ENCODE measurements around the gene RNFT1. TPM values are rescaled to one million over a fixed set of nuclear protein-coding genes. Genes with fewer than 3 reads are reported as not detected.
"Not testable (repeated sequence)": the region's sequence is repeated elsewhere in the genome, so short reads cannot be mapped to it uniquely, and the experiment has no call there.

Gene RNFT1, protein sequence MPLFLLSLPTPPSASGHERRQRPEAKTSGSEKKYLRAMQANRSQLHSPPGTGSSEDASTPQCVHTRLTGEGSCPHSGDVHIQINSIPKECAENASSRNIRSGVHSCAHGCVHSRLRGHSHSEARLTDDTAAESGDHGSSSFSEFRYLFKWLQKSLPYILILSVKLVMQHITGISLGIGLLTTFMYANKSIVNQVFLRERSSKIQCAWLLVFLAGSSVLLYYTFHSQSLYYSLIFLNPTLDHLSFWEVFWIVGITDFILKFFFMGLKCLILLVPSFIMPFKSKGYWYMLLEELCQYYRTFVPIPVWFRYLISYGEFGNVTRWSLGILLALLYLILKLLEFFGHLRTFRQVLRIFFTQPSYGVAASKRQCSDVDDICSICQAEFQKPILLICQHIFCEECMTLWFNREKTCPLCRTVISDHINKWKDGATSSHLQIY
- 11.8 and 15.5 TPM in 2 replicates for total RNA-seq (2014; rRNA removed; shearing (Covaris generic))

DNA sequence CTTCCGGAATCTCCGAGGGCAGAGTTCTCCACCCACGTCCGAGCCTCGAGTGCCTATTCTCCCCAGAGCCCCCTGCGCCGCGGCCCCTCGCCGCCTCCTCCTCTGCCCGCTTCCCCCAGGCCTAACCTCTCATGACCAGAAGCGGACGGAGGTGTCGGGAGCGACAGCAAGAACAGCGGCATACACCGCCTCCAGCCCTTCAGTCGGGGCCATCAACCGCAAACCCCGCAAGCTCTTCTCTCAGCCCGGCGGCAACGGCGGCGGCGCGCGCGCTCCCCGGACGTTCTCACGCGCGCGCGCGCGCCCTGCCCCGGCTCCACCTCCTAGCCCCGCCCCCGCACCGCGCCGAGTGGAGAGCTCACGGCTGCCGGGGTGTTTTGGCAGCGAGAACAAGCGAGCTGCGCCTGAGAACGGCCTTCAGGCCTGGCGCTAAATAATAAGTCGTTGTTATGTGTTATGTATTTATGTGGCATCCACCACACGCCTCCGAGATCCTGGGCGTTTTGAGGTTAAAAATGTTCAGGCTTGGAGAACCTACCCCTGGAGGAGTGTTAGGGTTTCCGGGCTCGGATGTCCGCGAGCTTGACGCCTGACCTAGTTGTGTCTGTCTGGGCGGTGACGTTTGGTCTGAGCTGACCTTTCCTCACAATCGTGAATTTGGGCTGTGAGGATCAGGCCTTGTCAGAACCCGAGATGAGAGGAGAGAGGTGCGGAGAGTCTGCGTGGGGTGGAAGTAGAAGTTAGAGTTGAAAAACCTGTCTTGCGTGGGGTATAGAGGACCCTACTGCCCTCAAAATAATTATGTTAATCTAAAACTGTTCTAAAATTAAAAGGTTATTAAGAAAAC is at the start of gene RNFT1:
Gene RNFT1, minus strand, starts transcription at position 259 of the 847 bp plus-strand sequence. Its CDS starts 77 bp downstream, at position 182.
- peak; percentile 86 for DNase-seq (ENCODE audit: low read depth)

DNA sequence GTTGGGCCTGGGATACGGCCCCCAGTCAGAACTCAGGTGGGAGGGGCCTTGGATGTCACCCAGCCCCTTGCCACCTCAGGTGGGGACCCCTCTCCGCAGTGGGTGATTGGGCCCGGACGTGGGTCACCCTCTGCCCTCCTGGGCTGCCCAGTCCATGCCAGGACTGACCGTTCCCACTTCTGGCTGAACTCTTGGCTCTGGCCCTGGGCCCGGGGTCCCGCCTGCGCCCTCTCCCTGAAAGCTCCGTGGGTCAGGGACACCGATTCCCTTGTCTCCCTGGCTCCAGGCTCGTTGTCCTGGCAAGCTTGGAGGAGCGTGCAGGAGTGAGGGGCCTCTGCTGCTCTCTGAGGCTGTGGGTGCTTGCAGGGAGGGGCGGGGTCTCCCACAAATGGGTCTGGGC is 44.8 kb upstream of the RNFT1 start:
- DNase-seq (ENCODE audit: low read depth) = not testable (repeated sequence)

DNA sequence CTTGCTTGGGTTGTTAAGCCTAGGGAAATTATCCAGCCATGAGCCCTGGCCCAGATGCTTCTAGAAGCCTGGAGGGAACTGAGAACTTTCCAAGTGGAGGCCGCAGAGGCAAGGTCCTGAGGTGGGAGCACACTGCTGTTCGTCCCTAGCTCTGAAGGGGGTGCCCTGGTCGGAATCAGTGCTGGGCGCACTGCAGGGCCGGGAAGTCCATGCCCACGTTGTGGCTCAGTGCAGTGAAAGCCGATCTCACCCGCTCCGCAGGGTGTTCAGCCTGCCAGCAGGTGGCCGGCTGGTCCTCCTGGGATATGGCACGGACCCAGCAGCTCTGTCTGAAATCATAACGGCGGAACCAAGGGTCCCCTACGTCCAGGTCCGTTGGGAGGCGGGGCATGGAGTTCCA is 43.8 kb upstream of the RNFT1 start:
- DNase-seq (ENCODE audit: low read depth) = not testable (repeated sequence)

DNA sequence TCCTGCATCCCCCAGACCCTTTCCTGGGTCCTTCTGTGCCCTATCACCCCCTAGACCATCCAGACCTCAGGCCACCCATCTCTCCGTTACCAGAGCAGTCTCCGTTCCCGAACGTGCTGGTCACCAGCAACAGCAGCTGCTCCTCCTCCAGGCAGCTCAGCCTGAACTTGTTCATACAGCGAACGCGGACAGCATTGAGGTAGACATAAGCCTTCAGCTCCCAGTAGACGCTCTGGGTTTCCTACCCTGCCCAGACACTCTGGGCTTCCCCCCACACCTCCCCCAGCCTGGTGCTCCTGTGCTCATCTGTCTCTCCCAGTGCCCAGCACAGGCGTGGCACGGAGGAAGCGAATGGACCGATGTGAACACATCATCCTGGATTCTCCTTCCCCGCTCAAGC is 41.6 kb upstream of the RNFT1 start:
- no peak for DNase-seq (ENCODE audit: low read depth)

DNA sequence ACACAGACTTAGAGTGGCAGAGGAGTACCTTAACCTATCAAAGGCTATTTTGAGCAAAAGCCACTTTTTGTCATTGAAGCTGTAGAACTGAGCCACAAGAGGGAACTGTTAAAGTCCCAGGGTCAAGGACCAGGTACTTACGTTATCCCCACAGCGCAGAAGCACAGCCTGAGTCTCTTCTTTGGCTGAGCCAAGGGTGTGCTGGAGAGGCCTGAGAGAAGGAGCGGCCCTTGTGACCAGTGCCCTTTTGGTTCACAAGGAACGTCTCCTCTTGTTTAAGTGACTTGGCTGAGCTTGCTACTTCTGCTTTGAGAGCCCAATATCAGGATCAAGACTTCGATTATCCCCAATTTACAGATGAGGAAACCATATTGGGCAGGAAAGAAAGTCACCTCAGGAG is 40.0 kb upstream of the RNFT1 start:
- DNase-seq (ENCODE audit: low read depth) = not testable (repeated sequence)

DNA sequence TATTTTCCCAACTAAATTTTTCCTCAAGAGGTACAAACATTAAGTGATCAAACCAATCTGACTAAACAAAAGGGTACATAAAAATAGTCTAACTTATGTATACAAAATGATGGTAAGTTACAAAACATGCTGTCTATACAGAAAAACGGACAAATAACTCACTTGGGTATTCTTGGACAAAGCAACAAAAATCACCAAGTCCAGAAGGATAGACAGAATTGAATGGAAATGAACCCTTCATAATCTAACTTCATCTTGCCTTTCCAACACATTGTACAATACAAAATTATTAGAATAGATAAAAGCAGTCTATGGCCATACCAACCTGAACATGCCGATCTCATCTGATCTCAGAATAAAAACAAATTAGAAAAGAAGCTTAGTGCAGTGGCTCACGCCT is 37.9 kb upstream of the RNFT1 start:
- DNase-seq (ENCODE audit: low read depth) = not testable (repeated sequence)

DNA sequence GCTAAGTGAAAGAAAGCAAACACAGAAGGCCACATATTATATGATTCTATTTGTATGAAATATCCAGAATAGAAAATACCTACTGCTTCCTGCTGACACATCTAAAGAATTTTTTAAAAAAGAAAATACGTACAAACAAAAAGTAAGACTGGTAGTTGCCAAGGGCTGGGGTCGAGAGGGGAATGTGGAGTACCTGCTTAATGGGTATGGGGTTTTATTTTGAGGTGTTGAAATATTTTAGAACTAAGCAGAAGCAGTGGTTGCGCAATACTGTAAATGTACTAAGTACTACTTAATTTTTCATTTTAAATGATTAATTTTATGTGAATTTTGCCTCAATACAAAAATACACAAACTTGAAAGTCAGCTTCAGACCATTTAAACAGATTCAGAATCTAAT is 32.1 kb upstream of the RNFT1 start:
- not testable (repeated sequence) for DNase-seq (ENCODE audit: low read depth)

DNA sequence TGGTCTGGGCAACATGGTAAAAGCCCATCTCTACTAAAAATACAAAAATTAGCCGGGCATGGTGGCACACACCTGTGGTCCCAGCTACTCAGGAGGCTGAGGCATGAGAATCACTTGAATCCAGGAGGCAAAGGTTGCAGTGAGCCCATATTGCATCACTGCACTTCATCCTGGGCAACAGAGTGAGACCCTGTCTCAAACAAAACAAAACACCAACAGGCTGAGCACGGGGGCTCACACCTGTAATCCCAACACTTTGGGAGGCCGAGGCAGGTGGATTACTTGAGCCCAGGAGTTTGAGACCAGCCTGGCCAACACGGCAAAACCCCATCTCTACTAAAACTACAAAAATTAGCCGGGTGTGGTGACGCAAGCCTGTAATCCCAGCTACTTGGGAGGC is 10.6 kb upstream of the RNFT1 start:
- DNase-seq (ENCODE audit: low read depth) = not testable (repeated sequence)

DNA sequence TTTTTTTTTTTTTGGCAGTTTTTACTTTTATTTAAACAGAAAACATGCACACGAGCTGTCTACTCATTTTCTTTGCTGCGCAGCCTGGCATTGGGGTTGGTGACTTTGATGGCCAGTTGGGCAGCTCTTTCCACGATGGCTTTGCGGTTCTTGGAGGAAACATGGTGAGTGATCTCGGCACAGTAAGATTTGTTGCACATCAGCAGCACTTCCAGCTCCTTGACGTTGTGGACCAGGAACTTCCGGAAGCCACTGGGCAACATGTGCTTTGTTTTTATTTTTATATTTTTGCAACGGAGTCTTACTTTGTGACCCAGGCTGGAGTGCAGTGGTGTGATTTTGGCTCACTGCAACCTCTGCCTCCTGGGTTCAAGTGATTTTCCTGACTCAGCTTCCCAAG is 8.9 kb upstream of the RNFT1 start:
- DNase-seq (ENCODE audit: low read depth) = not testable (repeated sequence)

DNA sequence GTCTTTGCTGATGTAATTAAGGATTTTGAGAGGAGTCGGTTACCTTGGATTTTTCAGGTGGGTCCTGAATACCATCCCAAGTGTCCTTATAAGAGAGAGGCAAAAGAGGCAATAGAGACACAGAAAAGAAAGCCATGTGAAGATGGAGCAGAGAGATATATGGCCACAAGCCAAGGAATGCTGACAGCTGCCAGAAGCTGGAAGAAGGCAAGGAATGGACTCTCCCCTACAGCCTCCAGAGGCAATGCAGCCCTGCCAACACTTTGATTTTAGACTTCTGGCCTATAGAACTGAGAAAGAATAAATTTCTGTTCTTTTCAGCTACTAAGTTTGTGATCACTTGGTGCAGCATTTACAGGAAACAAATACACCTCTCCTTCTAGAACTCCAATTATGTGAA is 8.2 kb upstream of the RNFT1 start:
- no peak for DNase-seq (ENCODE audit: low read depth)

DNA sequence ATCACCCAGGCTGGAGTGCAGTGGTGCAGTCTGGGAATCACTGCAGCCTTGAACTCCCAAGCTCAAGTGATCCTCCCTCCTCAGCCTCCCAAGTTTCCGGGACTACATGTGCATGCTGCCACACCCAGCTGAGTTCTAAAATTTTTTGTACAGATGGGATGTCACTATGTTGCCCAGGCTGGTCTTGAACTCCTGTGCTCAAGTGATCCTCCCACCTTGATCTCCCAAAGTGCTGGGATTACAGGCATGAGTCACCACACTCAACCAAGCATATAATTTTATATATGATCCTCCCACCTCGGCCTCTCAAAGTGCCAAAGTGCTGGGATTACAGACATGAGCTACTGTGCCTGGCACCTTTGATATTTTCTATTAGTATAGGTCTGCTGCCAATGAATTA is 7.2 kb upstream of the RNFT1 start:
- not testable (repeated sequence) for DNase-seq (ENCODE audit: low read depth)

DNA sequence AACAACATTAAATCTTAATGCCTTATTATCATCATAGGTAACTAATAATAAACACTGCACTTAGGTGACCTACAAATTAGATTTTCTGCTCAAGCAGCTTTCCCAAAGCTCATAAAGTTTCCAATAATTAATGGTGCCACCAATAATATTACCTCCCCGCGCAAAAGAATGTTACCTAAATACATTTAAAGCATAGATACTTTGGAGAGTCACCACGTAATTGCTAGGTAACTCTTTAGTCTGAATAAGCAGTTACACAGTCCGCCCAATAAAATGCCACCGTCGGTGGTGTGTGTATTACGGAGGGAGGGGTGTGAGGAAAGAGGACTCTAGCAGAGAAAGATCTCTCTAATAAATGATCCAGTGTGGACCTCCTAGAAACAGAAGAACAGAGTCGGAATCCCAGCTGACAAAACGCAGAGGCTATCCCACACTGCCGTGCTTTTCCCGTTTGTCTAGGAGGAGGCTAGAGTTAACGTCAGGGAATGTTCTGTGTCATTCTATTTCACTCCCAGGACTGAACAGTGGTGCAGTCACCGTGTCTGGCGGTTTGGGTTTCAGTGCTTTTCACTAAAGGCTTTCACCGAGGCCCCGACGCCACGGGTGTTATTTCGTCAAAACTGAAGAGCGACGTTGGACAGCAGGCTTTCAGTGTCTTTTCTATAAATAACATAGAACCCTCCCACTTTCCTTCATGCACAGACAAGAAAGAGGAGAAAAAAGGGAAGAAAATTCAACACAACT is 630 bp downstream of the RNFT1 start:
- peak; percentile 43 for DNase-seq (ENCODE audit: low read depth)

DNA sequence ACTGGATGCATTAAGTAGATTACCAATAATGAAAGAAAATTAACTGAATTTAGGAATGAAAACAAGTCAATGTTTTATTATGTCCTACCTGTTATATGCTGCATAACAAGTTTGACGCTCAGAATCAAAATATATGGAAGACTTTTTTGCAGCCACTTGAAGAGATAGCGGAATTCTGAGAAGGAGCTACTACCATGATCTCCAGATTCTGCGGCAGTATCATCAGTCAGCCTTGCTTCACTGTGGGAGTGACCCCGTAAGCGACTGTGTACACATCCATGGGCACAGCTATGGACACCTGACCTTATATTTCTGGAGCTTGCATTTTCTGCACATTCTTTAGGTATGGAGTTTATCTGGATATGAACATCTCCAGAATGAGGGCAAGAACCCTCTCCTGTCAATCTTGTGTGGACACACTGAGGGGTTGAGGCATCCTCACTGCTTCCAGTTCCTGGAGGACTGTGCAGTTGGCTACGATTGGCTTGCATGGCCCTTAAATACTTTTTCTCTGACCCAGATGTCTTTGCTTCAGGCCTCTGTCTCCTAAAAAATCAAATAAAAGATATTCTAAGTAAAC is 1.7 kb downstream of the RNFT1 start:
- no peak for DNase-seq (ENCODE audit: low read depth)

DNA sequence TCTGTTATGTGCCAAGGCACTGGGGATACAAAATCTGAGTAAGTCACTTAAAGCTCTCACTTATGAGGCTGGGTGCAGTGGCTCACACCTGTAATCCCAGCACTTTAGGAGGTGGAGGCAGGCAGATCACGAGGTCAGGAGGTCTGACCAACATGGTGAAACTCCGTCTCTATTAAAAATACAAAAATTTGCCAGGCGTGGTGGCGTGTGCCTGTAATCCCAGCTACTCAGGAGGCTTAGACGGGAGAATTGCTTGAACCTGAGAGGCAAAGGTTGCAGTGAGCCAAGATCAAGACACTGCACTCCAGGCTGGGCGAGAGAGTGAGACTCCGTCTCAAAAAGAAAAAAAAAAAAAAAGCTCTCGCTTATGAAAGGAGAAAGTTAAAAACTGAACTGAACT is 5.0 kb downstream of the RNFT1 start:
- not testable (repeated sequence) for DNase-seq (ENCODE audit: low read depth)

DNA sequence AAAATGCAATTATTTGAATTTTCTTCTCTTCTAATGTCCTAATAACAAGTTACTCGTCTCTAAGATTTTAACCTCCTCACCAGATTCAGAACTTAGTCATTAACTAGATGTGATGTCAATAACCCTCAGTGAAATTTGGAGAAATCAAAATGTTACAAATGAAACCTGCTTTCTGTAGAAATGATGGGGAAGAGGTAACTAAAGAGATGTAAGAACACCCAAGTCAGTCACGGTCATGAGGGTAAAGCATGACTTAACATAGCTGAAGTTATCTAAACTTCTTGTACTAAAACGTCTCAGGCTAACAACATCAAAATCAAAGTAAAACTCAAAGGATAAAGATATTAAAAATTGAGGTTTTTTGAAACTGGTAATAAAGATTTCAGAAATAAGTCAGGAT is 9.7 kb downstream of the RNFT1 start:
- DNase-seq (ENCODE audit: low read depth) = no peak

DNA sequence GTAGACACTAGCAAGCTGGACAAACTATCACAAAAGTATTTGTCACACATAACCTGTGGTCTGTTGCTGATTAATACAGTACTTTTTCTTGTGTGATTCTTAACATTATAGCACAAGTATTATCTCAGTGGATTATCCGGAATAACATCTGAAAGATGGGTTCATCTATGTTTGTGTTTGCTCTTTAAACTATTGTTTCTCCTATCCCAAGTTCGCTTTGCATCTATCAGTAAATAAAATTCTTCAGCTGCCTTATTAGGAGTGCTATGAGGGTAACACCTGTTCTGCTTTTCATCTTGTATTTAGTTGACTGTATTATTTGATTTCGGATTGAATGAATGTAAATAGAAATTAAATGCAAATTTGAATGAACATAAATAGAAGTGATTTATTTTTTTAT is 14.5 kb downstream of the RNFT1 start:
- DNase-seq (ENCODE audit: low read depth) = no peak

DNA sequence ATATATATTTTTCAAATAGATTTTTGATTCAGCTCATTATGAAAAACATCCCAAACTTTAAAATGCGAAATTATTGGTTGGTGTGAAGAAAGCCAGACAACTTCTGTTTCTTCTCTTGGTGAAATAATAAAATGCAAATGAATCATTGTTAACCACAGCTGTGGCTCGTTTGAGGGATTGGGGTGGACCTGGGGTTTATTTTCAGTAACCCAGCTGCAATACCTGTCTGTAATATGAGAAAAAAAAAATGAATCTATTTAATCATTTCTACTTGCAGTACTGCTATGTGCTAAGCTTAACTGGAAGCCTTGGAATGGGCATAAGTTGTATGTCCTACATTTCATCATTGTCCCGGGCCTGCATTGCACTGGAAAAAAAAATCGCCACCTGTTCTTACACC is 17.2 kb downstream of the RNFT1 start:
- not testable (repeated sequence) for DNase-seq (ENCODE audit: low read depth)

DNA sequence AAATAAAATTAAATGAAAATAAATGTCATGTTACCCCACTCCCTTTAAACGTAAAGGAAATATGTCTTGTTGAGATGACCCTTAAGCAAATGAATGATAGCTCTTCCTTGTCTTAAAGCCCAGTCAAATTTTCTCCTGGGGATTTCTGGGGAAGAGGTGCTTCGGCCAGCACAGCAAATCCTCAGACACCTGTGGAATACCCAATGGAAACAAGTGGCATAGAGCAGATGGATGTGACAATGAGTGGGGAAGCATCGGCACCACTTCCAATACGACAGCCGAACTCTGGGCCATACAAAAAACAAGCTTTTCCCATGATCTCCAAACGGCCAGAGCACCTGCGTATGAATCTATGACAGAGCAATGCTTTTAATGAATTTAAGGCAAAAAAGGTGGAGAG is 18.1 kb downstream of the RNFT1 start:
- DNase-seq (ENCODE audit: low read depth) = not testable (repeated sequence)

DNA sequence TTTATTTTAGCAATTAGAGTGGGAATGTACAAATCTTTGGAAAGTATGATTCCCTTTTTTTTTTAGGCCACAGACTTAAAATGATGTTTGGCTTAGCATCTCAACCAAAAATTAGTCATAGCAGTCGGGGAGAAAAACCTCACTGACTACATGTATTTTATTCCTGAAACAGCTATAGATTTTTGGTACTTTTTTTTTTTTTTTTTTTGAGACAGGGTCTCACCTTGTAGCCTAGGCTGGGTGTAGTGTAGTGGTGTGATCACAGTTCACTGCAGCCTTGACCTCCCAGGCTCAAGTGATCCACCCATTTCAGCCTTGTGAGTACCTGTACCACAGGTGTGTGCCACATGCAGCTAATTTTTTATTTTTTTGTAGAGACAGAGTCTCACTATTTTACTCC is 23.4 kb downstream of the RNFT1 start:
- DNase-seq (ENCODE audit: low read depth) = no peak

DNA sequence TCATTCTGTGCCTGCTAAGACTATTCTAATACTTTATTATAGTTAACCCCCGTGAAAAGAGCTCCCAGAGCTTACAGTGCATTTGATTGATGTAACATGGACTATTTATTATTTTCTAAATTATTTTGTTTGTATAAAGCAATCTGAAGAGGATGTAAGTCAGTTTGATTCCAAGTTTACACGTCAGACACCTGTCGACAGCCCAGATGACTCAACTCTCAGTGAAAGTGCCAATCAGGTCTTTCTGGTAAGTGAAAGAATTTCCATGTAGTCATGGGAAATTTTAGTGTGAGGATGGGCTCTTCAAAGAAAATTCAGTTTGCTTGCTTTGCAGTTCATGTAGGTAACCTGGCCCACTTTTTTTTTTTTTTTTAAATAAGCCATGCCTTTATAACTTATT is 23.8 kb downstream of the RNFT1 start:
- DNase-seq (ENCODE audit: low read depth) = not testable (repeated sequence)

DNA sequence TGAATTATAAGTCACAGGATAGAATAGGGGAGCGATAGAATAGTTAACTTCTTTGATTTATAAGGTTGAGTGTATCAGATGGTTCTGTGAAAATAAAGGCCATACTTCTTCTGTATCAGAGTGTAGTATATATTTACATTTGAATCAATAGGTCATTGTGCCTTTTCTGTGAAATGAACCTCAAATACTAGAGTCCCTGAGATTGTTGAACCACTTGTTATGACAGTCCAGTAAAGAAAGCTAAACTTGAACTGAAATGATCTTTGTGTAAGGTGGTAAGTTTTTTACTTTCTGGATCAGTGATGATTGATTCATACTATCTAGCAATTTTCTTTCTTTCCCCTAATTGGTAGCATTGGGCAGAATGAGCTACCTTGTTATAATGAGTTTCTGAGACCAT is 31.2 kb downstream of the RNFT1 start:
- DNase-seq (ENCODE audit: low read depth) = not testable (repeated sequence)

DNA sequence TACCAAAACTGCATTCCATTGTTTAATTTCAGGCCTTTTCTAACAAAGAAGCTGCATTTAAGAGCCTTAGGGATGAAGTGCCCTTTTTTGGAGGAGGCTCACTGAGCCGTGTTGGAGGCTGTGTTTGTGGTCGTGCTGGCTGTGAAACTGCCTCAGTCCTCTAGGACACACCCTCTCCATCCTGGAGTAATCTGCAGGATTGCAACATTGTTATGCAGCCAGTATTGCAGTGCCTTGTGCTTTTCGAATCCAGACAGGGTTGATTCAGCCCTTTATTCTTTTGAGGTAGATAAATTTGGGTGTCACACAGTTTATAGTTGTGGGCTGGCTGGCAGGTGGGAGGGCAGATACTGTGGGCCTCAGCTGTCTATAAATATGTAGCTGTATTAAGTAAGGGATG is 33.8 kb downstream of the RNFT1 start:
- DNase-seq (ENCODE audit: low read depth) = not testable (repeated sequence)

Measured in Daoy (cell line).